HCT116 (cell line): ENCODE results near the gene IL10RB. TPM values are rescaled to one million over a fixed set of nuclear protein-coding genes. Genes with fewer than 3 reads are reported as not detected.

ENCODE experiments used
- ATAC-seq: fragments of 200-7000 bp; cut with Tn5 transposase; 2 replicates; pipeline ENCODE4 v1.9.1; 2020; ENCODE audit warnings: mild to moderate bottlenecking, moderate library complexity
- BruUV-seq: library from RNA; stranded (reverse); fragments of 400-500 nt; replicated peaks from 2 replicates; lab custom pipeline; 2021; lab: Mats Ljungman, UMichigan
- CTCF ChIA-PET: fragments of 300-600 bp; sonication (Branson Sonifier 250); formaldehyde crosslinking; loops from one replicate; lab custom pipeline; 2021; ENCODE audit warnings: antibody characterized with exemption; lab: Charles Lee
- POLR2A ChIA-PET: fragments of 300-600, 350-600 bp; sonication (Branson Sonifier 250); formaldehyde crosslinking; loops from one replicate; lab custom pipeline; 2021; ENCODE audit warnings: antibody characterized with exemption; lab: Charles Lee
- RAD21 ChIA-PET, 2 experiments: fragments of 300-600 bp; sonication (Branson Sonifier 250); formaldehyde crosslinking; loops; one replicate each; lab custom pipeline; 2023; ENCODE audit warnings: low total read pairs in 2 of 2; ENCODE audit not compliant: uncharacterized antibody in 2 of 2, unreplicated experiment in 2 of 2, low non-redundant PET in 1 of 2; lab: Charles Lee
- DNase-seq: peaks from one replicate; pipeline ENCODE4 v3.0.0-alpha.2; 2010; ENCODE audit warnings: low read depth, low spot score
- H2AFZ ChIP-seq: fragments of 200-600 bp; shearing (Covaris generic), sonication (generic); 2 replicates; pipeline ENCODE4 v1.6.1; 2017; ENCODE audit warnings: low read depth, mixed run types, mixed read lengths, antibody characterized with exemption, low read length; ENCODE audit not compliant: poor library complexity, severe bottlenecking
- H3K27ac ChIP-seq: 2 replicates; pipeline ENCODE4 v1.5.1; 2012; ENCODE audit warnings: low read depth, low read length
- H3K27me3 ChIP-seq: fragments of 200-600 bp; sonication (generic); 2 replicates; pipeline ENCODE4 v1.6.1; 2016; ENCODE audit warnings: mixed run types, low read length, mixed read lengths; ENCODE audit not compliant: insufficient read depth
- H3K36me3 ChIP-seq, 2 experiments: fragments of 200-500 bp in 1 of 2; fragments of 200-600 bp in 1 of 2; sonication (Bioruptor generic) in 1 of 2; sonication (generic) in 1 of 2; 2 replicates each; pipeline versions ENCODE4 v1.5.1 to v1.6.1; 2014 to 2016; ENCODE audit warnings: low read length in 2 of 2, inconsistent platforms in 1 of 2, mixed read lengths in 1 of 2, mixed run types in 1 of 2; ENCODE audit not compliant: insufficient read depth in 2 of 2, control insufficient read depth in 1 of 2
- H3K4me1 ChIP-seq, 2 experiments: fragments of 200-600 bp in 1 of 2; sonication (generic) in 1 of 2; 2 replicates each; pipeline versions ENCODE4 v1.5.1 to v1.6.1; 2012 to 2017; ENCODE audit warnings: low read length in 2 of 2, inconsistent platforms in 1 of 2, mild to moderate bottlenecking in 1 of 2, mixed read lengths in 1 of 2, mixed run types in 1 of 2, moderate library complexity in 1 of 2; ENCODE audit not compliant: insufficient read depth in 2 of 2, control insufficient read depth in 1 of 2
- H3K4me2 ChIP-seq: fragments of 200-600 bp; sonication (generic); 2 replicates; pipeline ENCODE4 v1.6.1; 2017; ENCODE audit warnings: mixed run types, low read length, mixed read lengths
- H3K4me3 ChIP-seq, 2 experiments: fragments of 200-600 bp in 1 of 2; sonication (generic) in 1 of 2; replicated peaks in 1 of 2; 2 replicates each; pipeline ENCODE4 v1.5.1; 2011 to 2016; ENCODE audit warnings: low read length in 2 of 2, control low read depth in 1 of 2, low read depth in 1 of 2, mild to moderate bottlenecking in 1 of 2, mixed read lengths in 1 of 2, mixed run types in 1 of 2
- H3K79me2 ChIP-seq: fragments of 200-600 bp; sonication (generic); 2 replicates; pipeline ENCODE4 v1.6.1; 2017; ENCODE audit warnings: mild to moderate bottlenecking, mixed run types, low read length, moderate library complexity, mixed read lengths; ENCODE audit not compliant: insufficient read depth
- H3K9ac ChIP-seq: fragments of 200-600 bp; sonication (generic); 2 replicates; pipeline ENCODE4 v1.6.1; 2016; ENCODE audit warnings: low read length, mixed read lengths
- H3K9me2 ChIP-seq: fragments of 200-600 bp; sonication (generic), shearing (Covaris generic); 2 replicates; pipeline ENCODE4 v1.6.1; 2017; ENCODE audit warnings: mixed run types, mild to moderate bottlenecking, moderate library complexity; ENCODE audit not compliant: insufficient read depth
- H3K9me3 ChIP-seq, 2 experiments: fragments of 200-500 bp in 1 of 2; fragments of 200-600 bp in 1 of 2; sonication (Bioruptor generic) in 1 of 2; sonication (generic) in 1 of 2; 2 replicates each; pipeline ENCODE4 v1.6.1; 2014 to 2017; ENCODE audit warnings: low read length in 2 of 2, mixed read lengths in 2 of 2, inconsistent platforms in 1 of 2, low read depth in 1 of 2, mild to moderate bottlenecking in 1 of 2, mixed run types in 1 of 2, moderate library complexity in 1 of 2; ENCODE audit not compliant: control insufficient read depth in 1 of 2, insufficient read depth in 1 of 2
- H4K20me1 ChIP-seq: fragments of 200-600 bp; sonication (generic), shearing (Covaris generic); 2 replicates; pipeline ENCODE4 v1.6.1; 2017; ENCODE audit warnings: mixed run types, mild to moderate bottlenecking, moderate library complexity; ENCODE audit not compliant: insufficient read depth
- ATF3 ChIP-seq: IDR thresholded peaks from 2 replicates; pipeline ENCODE4 v1.6.1; 2012
- CBX3 ChIP-seq: IDR thresholded peaks from 2 replicates; pipeline ENCODE4 v1.6.1; 2012; ENCODE audit warnings: low read depth
- CTCF ChIP-seq, 3 experiments: fragments of 200-600 bp in 1 of 3; sonication (generic) in 1 of 3; IDR thresholded peaks in 2 of 3; conservative IDR thresholded peaks in 1 of 3; 2 replicates each; pipeline ENCODE4 v1.5.1; 2012 to 2017; ENCODE audit warnings: low read depth in 2 of 3, low read length in 2 of 3, antibody characterized with exemption in 1 of 3, borderline replicate concordance in 1 of 3, control low read depth in 1 of 3, mild to moderate bottlenecking in 1 of 3, mixed read lengths in 1 of 3, mixed run types in 1 of 3, moderate library complexity in 1 of 3; ENCODE audit not compliant: insufficient read depth in 1 of 3
- EGR1 ChIP-seq: IDR thresholded peaks from 2 replicates; pipeline ENCODE4 v1.6.1; 2012; ENCODE audit warnings: low read depth
- EZH2 ChIP-seq: fragments of 200-600 bp; sonication (generic); IDR thresholded peaks from 2 replicates; pipeline ENCODE4 v1.6.1; 2017; ENCODE audit warnings: antibody characterized with exemption, mixed run types
- EZH2phosphoT487 ChIP-seq: fragments of 200-600 bp; IDR thresholded peaks from 2 replicates; pipeline ENCODE4 v1.6.1; 2018; ENCODE audit warnings: antibody characterized with exemption, borderline replicate concordance
- MAX ChIP-seq: IDR thresholded peaks from 2 replicates; pipeline ENCODE4 v1.6.1; 2012
- POLR2A ChIP-seq: IDR thresholded peaks from 2 replicates; pipeline ENCODE4 v1.7.0; 2011; ENCODE audit warnings: borderline replicate concordance; ENCODE audit not compliant: insufficient read depth, insufficient read length; ENCODE audit errors: extremely low read depth
- REST ChIP-seq: IDR thresholded peaks from 2 replicates; pipeline ENCODE4 v1.6.1; 2012; ENCODE audit warnings: low read depth
- SP1 ChIP-seq: IDR thresholded peaks from 2 replicates; pipeline ENCODE4 v1.6.1; 2012; ENCODE audit warnings: low read depth
- SRF ChIP-seq: IDR thresholded peaks from 2 replicates; pipeline ENCODE4 v1.6.1; 2012; ENCODE audit warnings: low read depth
- ZBTB33 ChIP-seq: IDR thresholded peaks from 2 replicates; pipeline ENCODE4 v1.6.1; 2011; ENCODE audit warnings: mild to moderate bottlenecking, low read length, moderate library complexity; ENCODE audit not compliant: insufficient replicate concordance; ENCODE audit errors: extremely low read depth
- ZFX ChIP-seq: fragments of 450-650 bp; IDR thresholded peaks from 2 replicates; pipeline ENCODE4 v1.6.1; 2017
- ZNF274 ChIP-seq: fragments of 200-500 bp; sonication (Bioruptor generic); IDR thresholded peaks from 2 replicates; pipeline ENCODE4 v1.6.1; 2014; ENCODE audit warnings: mild to moderate bottlenecking, low read depth, low read length, inconsistent platforms
- intact Hi-C: fragments of 100-400 bp; cut with micrococcal nuclease; formaldehyde crosslinking; loops from 2 replicates; pipeline ENCODE4 v1.10.0; 2022
- total RNA-seq: library from RNA; stranded (reverse); gene quantifications from one replicate; pipeline ENCODE4 v1.2.1, GENCODE V29; 2021; ENCODE audit not compliant: unreplicated experiment

The IL10RB gene
- total RNA-seq, 1 experiment from 2014 or later: 13.7 TPM

- RAD21 ChIA-PET: no interaction called here
These were observed 33.1 kb downstream of the IL10RB start for GRCh38 chr21:33299181-33299752.

More at GRCh38 chr21:33299181-33299752, 33.1 kb downstream of the IL10RB start:
- Histone ChIP-seq H3K27ac (no peak overlapping the region), H3K27me3 (no peaks in the 10 kb centered on the region), H3K4me2 (no peak overlapping the region), H3K9ac (no peak overlapping the region), H3K4me3 (no peak overlapping the region), H3K9me3 (no peaks in the 10 kb centered on the region), H3K79me2 (no peaks in the 10 kb centered on the region), H4K20me1 (no peaks in the 10 kb centered on the region), H3K9me2 (no peaks in the 10 kb centered on the region), H3K4me1 (peaks cover 0 to 8% of the 10 kb centered on the region in 2 experiments; a peak in 1 of 4 replicates), H3K36me3 (no peaks in the 10 kb centered on the region), H2AFZ (no peak overlapping the region)
- no peak for TF ChIP-seq REST
- TF ChIP-seq EZH2phosphoT487: no peak
- no peak for TF ChIP-seq SRF
- no peak for TF ChIP-seq MAX
- TF ChIP-seq SP1: no peak
- no peak for TF ChIP-seq POLR2A
- TF ChIP-seq CBX3: no peak
- no peak for TF ChIP-seq ZBTB33
- no peak for TF ChIP-seq ZNF274
- TF ChIP-seq ATF3: no peak
- no peak for TF ChIP-seq CTCF (IDR thresholded peaks at IDR 0.05 in 2 of 3, conservative IDR thresholded peaks at IDR 0.05 in 1 of 3; ENCODE audit: borderline replicate concordance in 1 of 3, insufficient read depth in 1 of 3, low read depth in 2 of 3, low read length in 2 of 3)
- no peak for TF ChIP-seq EGR1
- TF ChIP-seq EZH2: no peak
- TF ChIP-seq ZFX: no peak
- CTCF ChIA-PET: no interaction called here
- intact Hi-C loops: no loop called here
- BruUV-seq: no TSS peak
- no peak for DNase-seq
- no peak for ATAC-seq
- POLR2A ChIA-PET: no interaction called here
